GM21360 (cell line): ENCODE data around the gene SRRM1.
A peak's percentile ranks its signal among the peaks of the same experiment; 100 is the strongest.

Experiments used
- ATAC-seq: cut with Tn5 transposase; IDR thresholded peaks from one replicate; pipeline ENCODE4 v1.9.1; 2021; ENCODE audit warnings: mild to moderate bottlenecking, moderate library complexity; ENCODE audit not compliant: unreplicated experiment

Gene SRRM1, protein sequence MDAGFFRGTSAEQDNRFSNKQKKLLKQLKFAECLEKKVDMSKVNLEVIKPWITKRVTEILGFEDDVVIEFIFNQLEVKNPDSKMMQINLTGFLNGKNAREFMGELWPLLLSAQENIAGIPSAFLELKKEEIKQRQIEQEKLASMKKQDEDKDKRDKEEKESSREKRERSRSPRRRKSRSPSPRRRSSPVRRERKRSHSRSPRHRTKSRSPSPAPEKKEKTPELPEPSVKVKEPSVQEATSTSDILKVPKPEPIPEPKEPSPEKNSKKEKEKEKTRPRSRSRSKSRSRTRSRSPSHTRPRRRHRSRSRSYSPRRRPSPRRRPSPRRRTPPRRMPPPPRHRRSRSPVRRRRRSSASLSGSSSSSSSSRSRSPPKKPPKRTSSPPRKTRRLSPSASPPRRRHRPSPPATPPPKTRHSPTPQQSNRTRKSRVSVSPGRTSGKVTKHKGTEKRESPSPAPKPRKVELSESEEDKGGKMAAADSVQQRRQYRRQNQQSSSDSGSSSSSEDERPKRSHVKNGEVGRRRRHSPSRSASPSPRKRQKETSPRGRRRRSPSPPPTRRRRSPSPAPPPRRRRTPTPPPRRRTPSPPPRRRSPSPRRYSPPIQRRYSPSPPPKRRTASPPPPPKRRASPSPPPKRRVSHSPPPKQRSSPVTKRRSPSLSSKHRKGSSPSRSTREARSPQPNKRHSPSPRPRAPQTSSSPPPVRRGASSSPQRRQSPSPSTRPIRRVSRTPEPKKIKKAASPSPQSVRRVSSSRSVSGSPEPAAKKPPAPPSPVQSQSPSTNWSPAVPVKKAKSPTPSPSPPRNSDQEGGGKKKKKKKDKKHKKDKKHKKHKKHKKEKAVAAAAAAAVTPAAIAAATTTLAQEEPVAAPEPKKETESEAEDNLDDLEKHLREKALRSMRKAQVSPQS

DNA sequence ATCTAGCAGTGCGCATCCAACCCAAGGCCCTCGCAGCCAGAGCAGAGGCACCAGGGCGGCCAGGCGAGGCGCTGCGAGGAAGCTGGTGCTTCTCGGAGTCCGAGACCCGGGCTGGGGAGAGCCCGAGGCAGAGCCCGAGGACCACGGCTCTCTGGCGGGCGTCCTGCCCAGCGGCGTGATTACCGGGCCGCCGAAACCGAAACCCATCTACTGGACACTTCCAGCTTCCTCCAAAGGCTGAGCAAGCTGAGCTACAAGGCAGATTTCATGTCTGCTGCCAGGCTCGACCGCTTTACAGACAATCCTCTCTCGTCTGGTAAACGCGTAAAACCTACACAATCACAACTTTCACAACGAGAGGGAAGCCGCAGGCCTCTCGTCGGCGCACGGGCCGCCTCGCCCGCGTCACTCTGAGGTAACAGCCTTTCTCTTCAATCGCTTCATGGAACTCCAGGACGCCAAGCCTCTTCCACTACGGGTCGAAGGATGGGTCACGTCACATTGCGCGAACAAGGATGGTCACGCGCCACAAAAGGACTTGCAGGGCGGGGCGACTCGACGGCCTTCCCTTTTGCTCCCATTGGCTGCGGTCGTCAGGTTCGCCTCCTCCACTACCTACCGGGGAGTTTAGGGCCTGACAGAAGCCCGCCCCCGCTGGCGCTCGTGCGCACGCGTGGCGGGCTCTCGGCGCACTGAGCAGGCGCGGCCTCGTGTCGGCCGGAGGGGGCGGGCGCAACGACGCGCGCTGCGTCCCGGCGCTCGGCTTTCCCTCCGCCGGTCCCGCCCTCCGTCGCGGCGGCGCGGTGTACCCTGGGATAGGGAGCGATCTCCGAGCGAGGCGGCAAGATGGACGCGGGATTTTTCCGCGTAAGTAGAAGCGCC, at the start of gene SRRM1:
Gene SRRM1 (plus strand): TSS at position 822 of the 882 bp plus-strand sequence. CDS start 25 bp downstream, at position 847.
- ATAC-seq = peak; percentile 85

DNA sequence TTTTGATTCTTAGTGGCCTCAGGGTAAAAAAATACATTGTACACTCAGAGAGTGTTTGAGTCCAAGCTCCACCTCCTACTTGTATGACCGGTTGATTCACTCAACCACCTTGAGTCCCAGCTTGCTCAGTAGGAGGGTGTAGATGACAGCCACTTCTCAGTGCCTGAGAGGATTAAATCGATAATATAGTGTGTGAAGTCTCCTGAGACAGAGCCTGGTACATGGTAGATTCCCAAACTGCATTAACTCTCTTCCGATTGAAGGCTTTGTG, 48.8 kb upstream of the SRRM1 start:
- ATAC-seq = no peak

DNA sequence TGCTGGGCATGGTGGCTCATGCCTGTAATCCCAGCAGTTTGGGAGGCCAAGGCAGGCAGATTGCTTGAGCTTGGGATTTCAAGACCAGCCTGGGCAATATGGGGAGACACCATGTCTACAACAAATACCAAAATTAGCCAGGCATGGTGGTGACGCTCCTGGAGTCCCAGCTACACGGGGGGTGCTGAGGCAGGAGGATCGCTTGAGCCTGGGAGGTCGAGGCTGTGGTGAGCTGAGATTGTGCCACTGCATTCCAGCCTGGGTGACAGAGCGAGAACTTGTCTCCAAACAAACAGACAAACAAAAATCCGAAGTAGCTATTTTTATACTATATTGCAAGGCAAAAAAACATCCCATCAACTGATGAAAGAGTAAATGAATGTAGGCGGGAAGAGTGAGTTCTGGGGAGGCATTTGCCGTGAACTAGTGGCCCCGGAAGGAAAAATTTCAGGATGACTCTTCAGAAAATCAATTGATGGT, 46.7 kb upstream of the SRRM1 start:
- no peak for ATAC-seq

DNA sequence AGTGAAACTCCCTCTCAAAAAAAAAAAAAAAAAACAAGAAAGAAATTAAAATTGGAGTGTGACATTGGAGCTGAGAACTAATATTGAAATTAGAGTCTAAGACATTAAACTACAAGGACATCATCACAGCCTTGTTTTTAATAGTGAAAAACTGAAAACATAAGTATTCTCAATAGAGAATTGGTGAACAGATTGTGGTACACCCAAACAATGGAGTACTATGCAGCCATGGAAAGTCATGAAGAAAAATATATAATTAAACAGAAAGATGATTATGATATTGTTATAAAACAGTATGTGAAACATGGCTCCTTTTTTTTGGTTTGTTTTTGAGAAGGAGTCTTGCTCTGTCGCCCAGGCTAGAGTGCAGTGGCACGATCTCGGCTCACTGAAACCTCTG, 43.8 kb upstream of the SRRM1 start:
- no peak for ATAC-seq

DNA sequence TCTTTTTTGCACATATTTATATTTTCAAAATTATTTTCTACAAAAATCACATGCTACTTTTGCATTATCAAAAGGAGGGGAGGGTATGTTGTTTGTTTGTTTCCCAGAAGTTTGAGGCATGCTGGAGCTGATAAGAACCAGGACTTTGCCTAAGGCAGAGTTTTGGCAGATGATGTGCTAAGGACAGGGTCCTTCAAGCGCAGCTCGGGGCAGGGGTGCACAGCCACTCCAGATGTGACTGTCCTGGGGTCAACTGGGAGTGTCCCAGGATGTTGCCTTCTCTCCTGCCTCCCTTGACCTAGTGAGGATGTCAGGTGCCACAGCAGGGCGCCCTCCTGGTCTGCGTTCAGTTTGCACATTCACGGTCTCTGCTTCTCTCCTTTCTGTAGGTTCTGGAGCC, 42.6 kb upstream of the SRRM1 start:
- ATAC-seq = no peak

DNA sequence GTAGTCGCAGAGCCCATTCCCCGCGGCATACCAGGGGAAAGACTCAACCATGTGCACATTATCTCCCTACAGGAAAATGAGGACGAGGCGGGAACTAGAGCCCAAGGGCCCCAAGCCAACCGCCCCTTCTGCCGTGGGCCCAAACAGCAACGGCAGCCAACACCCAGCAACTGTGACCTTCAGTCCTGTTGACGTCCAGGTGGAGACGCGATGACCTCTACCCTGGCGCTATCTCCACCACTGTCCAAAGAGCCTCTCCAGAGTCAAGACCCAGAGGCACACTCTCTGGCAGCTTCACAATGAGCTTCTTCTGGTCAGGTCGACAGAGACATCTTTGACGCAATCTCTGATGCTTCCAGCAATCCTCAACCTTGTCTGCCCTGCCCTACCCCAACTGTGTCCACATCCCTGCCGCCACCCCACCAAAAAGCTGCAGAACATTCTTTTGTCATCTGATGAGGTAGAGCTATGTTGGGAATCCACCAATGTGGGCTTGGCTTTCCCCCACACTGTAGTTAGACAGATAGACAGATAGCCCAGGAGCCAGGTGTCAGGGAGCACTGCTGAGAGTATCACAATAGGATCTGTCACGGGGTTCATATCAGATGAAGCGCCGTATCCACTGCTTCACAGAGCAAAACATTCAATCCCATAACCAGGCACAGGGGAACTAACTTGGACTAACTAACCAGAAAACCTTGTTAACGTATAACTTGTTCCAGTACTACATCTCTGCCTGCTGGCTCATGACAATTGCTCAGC, 37.4 kb upstream of the SRRM1 start:
- no peak for ATAC-seq

DNA sequence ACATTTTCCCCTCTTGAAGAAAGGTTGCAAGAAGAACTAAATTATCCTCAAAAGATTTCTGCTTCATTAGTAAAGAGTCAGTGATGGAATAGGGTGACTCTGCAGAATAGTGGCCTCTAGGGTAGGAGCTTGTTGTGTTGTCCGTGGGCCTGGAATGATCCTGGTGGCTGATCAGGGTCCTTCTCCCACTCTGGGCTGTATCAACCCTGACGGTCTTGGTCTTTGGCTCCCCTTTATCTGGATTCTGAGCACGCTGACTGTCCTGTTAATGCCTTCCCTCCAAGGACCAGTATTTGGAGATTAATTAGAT, 36.9 kb upstream of the SRRM1 start:
- no peak for ATAC-seq

DNA sequence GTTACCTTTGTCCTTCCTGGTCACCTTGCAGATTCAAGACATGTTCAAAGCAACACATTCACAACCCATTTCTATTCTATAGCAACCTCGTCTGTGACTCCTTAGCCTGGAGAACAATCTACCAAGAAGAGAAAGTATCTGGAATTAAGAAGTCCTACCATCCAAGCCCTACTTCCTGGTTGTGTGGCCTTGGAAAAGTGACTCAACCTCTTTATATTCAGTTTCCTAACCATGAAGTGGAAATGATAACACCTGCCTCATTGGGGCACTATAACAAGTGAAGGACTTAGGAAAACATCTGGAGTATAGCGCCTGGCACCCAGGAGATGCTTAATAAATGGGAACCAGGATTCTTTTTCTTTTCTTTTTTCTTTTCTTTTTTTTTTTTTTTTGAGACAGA, 36.5 kb upstream of the SRRM1 start:
- no peak for ATAC-seq

DNA sequence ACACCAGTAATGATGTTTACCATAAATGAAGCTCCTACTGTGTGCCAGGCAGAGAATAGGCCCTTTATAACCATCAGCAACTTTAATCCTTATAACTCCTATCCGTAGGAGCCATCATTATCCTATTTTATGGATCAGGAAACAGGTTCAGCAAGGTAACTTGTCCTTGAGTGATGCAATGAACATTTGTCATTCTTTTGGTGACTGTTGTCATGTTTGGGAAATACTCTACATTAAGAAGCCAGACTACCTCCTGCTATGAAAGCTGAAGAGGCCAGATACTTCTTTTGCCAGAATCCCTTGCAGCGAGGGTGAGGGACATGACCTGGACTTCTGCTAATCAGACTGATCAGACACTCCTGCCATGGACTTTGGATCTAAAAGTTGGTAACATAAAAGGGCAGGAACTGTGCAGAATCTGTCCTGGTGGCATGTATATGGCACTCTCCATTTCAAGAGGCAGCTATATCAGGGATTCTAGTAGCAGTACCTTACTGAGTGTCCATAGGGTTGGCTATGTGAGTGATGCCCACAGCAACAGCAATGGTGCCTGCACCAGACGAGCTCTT, 33.1 kb upstream of the SRRM1 start:
- ATAC-seq = no peak

DNA sequence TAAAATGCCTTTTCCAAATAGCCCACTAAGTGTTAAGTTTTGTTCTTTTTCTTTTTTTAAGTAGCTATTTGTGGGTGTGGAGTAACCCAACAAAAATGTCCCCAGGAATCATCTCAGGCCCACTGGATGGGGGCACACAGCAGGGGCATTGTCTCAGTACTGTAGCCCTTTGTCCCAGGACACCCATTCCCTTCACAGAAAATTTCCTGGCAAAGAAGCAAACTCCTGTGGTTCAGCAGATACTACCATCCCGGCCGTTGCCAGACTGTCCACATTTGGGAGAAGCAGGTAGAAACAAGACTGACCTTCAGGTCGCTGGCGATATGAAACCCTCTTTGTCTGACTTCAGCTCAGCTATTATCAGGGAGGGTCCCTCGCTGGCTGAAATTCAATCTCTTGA, 23.7 kb upstream of the SRRM1 start:
- no peak for ATAC-seq

DNA sequence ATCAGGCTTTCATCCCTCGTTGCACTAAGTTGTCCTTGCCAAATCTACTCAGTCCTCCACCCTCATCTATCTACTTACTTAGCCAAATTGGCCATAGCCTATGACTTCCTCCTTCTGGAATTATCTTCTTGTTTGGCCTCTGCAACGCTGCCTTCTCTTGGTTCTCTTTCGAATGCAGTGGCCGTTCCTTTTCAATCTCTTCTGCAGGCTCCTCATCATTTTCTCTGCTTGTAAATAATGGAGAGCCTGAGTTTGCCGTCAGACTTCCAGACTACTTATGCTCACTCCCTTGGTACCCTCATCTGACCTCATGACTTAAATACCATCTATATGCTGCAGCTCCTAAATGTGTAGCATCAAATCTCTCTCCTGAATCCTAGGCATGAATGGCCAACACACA, 22.4 kb upstream of the SRRM1 start:
- no peak for ATAC-seq

DNA sequence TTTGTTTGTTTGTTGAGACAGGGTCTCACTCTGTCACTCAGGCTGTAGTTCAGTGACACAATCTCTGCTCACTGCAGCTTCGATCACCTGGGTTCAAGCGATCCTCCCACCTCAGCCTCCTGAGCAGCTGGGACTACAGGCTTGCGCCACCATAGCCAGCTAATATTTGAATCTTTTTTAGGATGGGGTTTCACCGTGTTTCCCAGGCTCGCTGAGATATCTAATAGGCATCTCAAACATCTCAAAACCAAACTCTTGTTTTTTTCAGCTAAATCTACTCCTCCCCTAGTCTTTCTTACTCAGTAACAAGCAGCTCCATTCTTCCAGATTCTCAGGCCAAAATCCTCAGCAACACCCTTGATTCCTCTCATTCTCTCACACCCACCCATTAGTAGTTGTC, 22.0 kb upstream of the SRRM1 start:
- no peak for ATAC-seq

DNA sequence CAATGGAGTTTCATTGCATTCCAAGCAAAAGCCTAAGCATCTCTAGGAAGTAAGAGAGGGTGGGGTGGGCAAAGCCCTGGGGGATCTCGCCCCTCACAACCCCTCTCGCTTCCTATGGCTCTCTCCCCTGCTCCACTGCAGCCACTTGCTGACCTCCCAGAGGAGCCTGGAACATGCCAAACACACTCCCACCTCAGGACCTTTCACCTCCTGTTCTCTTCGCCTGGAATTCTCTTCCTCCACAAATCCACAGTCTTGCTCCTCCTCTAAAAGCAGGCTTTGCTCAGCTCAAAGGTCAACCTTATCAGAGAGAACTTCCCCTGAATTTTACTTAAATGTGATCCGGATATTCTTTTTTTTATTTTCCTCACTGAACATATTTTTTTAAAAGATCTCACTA, 20.9 kb upstream of the SRRM1 start:
- ATAC-seq = no peak

DNA sequence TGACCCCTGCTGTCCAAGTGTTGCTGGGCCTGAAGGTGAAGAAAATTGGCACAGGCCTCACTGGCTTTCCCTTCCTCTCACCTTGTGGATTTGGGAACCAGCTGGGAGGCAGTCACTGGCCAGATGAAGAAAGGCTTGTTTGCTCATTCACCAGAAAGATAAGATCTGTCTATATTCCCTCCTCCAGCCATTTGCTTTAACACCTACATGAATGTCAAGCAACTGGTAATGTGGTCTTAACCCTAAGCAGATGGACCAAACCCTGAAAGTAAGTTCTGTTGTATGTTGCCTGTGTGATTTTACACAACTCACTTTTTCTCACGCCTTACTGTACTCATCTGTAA, 10.3 kb upstream of the SRRM1 start:
- ATAC-seq = no peak

DNA sequence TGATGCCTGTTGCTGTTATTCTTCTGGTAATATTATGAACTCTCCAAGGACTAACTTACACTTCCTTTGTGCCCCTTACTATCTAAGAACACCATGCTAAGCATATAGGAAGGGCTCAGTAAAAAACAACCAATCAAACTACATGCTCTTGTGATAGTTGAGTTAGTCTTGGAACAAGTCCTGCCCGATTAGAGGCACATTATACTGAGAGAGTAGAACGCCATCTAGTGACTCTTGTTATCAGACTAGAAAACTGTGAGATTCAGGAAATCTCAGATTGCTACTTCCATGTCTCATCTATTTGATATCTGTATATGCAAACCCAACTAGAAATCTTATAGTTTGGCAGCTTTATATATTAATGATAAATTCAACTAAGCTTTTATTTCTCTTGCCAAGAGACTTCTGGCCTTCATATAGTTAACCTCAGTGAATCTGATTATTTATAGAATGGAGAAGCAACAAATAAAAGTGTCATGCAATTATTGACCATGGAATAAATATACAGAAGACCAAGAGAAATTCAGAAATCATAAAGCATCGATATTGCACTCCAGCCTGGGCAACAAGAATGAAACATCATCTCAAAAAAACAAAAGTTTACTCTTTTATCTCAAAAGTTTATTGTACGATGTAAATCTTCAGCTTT, 7.8 kb upstream of the SRRM1 start:
- no peak for ATAC-seq

DNA sequence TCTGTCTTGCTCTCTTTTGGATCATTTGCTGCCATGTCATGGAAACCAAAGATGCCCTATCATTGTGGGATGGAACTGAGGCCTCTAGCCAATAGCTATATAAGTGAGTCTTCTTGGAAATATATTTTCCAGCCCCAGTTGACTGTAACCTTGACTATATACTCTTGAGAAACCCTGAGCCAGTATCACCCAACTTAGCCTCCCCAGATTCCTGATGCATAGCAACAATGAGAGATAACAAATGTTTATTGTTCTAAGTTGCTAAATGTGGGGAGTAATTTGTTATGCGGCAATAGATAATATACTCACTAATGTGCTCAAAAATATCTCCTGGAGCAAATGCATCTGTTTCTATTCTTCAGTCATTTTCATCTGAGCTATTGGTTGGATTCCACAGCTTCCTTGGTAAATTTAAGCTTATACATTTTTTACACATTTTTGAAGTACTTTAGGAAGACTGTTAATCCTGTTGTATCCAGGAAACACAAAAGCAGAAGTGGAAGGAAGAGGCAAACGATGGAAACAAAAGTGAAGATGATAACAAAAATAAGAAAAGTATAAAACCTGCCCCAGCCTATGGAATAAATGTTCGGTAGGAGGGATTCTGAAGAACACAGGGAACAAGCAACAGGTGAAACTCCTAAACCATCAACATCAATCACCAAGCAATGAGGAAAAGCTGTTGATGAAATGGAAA, 6.3 kb upstream of the SRRM1 start:
- ATAC-seq = no peak

DNA sequence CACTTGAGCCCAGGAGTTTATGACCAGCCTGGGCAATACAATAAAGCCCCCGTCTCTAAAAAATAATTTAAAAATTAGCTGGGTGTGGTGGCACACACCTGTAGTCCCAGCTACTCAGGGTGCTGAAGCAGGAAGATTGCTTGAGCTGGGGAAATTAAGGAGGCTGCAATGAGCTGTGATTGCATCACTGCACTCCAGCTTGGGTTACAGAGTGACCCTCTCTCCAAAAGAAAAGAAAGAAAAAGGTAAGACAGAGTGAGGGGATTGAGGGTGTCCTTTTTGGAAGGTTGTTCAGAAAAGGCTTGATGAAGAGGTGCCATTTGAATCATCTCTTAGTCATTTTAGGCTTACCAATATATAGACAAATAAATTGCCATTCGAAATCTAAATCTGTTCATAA, 4.0 kb upstream of the SRRM1 start:
- no peak for ATAC-seq

DNA sequence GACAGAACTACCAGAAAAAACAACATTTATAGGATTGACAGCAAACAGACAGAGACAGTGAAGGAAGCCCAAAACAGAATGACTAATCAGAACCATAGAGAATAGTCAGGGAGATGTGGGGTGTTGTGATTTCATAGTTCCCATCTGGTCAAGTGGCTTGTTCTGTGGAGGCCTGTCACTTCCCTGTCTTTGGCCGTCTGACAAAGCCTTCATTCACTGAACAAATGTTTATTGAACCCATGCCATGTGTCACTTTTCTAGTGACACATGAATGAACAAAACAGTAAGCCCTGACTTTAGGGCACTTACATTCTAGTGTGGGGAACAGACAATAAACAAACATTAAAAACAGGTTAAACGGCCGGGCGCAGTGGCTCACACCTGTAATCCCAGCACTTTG, 3.2 kb upstream of the SRRM1 start:
- ATAC-seq = no peak

DNA sequence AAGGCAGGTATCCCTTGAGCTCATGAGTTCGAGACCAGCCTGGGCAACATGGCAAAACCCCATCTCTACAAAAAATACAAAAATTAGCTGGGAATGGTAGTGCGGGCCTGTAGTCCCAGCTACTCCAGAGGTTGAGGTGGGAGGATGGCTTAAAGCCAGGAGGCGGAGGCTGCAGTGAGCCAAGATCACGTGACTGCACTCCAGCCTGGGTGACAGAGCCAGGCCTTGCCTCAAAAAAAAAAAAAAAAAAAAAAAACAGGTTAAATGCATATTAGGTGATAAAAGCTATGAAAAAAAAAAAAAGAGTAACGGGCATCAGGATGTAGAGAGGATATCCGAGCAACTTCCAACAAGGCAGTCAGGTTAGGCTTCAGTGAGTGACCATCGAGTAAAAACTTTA, 2.8 kb upstream of the SRRM1 start:
- no peak for ATAC-seq
